Osteocyte (in vitro differentiated cells): ENCODE measurements around the gene BRINP3. TPM values are rescaled to one million over a fixed set of nuclear protein-coding genes. Genes with fewer than 3 reads are reported as not detected.

Experiments
- DNase-seq: peaks from one replicate; pipeline ENCODE4 v3.0.0; 2021; ENCODE audit warnings: mixed read lengths; ENCODE audit not compliant: unreplicated experiment; ENCODE audit errors: extremely low spot score
- H3K27ac Mint-ChIP-seq: one replicate; pipeline ENCODE4 v1.8.0; 2021; ENCODE audit warnings: mild to moderate bottlenecking, mixed read lengths; ENCODE audit not compliant: unreplicated experiment
- H3K27me3 Mint-ChIP-seq: one replicate; pipeline ENCODE4 v1.8.0; 2021; ENCODE audit warnings: mixed read lengths; ENCODE audit not compliant: unreplicated experiment
- H3K36me3 Mint-ChIP-seq: one replicate; pipeline ENCODE4 v1.8.0; 2021; ENCODE audit warnings: mixed read lengths; ENCODE audit not compliant: unreplicated experiment
- H3K4me1 Mint-ChIP-seq: one replicate; pipeline ENCODE4 v1.8.0; 2021; ENCODE audit warnings: mixed read lengths; ENCODE audit not compliant: unreplicated experiment
- H3K4me3 Mint-ChIP-seq: one replicate; pipeline ENCODE4 v1.8.0; 2021; ENCODE audit warnings: mild to moderate bottlenecking, moderate library complexity, mixed read lengths; ENCODE audit not compliant: unreplicated experiment
- H3K9me3 Mint-ChIP-seq: one replicate; pipeline ENCODE4 v1.8.0; 2021; ENCODE audit warnings: mixed read lengths; ENCODE audit not compliant: unreplicated experiment
- total RNA-seq: library from RNA; stranded (reverse); gene quantifications from 2 replicates; pipeline ENCODE4 v1.2.1, GENCODE V29; 2021
- TF ChIP-seq, protein P1 (sequence below): fragments of 200-600 bp; sonication (generic); IDR thresholded peaks from 2 replicates; pipeline ENCODE4 v1.5.0; 2021; ENCODE audit warnings: antibody characterized with exemption, mild to moderate bottlenecking, moderate library complexity

Gene BRINP3
- total RNA-seq, 1 donor from 2014 or later, result 0.38 TPM

DNA sequence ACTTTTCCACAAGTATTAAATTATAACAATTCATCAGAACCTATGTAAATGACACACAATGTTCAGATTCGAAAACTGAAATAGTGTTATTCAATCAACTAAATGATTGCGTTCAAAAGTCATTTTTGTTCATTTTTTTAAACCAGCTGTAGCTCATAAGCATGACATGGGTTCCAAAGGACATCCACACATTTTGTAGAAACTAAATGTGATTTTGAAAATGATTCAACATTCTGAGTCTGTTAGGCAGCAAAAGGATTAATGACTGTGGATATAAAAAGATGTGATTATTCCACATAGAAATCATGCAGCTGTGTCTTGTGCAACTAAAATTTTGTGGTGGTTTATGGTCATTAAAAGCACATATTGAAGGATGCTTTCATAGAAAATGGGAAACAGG is 204.5 kb downstream of the BRINP3 start:
- no peak for DNase-seq
- no peak overlapping the region for H3K27ac Mint-ChIP-seq
- H3K9me3 Mint-ChIP-seq, result peaks cover 3% of the 10 kb centered on the region
- no peaks in the 10 kb centered on the region for H3K36me3 Mint-ChIP-seq
- H3K27me3 Mint-ChIP-seq, result no peaks in the 10 kb centered on the region
- TF ChIP-seq, protein P1, sequence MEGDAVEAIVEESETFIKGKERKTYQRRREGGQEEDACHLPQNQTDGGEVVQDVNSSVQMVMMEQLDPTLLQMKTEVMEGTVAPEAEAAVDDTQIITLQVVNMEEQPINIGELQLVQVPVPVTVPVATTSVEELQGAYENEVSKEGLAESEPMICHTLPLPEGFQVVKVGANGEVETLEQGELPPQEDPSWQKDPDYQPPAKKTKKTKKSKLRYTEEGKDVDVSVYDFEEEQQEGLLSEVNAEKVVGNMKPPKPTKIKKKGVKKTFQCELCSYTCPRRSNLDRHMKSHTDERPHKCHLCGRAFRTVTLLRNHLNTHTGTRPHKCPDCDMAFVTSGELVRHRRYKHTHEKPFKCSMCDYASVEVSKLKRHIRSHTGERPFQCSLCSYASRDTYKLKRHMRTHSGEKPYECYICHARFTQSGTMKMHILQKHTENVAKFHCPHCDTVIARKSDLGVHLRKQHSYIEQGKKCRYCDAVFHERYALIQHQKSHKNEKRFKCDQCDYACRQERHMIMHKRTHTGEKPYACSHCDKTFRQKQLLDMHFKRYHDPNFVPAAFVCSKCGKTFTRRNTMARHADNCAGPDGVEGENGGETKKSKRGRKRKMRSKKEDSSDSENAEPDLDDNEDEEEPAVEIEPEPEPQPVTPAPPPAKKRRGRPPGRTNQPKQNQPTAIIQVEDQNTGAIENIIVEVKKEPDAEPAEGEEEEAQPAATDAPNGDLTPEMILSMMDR, result no peak
- no peaks in the 10 kb centered on the region for H3K4me1 Mint-ChIP-seq
- H3K4me3 Mint-ChIP-seq, result no peak overlapping the region

DNA sequence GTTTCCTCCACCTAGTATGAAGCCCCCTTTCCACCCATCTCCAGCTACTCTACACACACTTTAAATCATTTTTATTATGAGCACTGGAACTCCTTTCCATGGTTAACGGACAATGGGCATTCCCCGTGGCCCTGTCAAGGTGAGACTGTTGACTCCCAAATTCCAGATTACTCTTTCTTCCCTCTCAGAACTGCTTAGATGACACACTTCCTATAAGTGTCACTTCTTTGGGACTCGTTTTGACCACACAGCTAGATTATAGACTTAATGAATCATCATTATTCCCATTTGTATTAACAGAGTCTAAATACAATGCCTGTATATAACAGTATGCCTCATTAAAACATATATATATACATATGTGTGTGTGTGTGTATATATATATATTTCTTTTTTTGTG is 215.1 kb downstream of the BRINP3 start:
- Mint-ChIP-seq H3K4me3 (no peak overlapping the region), H3K9me3 (peaks cover 4% of the 10 kb centered on the region), H3K4me1 (no peaks in the 10 kb centered on the region), H3K36me3 (no peaks in the 10 kb centered on the region), H3K27me3 (no peaks in the 10 kb centered on the region), H3K27ac (no peak overlapping the region)
- TF ChIP-seq, protein P1, result no peak
- no peak for DNase-seq

DNA sequence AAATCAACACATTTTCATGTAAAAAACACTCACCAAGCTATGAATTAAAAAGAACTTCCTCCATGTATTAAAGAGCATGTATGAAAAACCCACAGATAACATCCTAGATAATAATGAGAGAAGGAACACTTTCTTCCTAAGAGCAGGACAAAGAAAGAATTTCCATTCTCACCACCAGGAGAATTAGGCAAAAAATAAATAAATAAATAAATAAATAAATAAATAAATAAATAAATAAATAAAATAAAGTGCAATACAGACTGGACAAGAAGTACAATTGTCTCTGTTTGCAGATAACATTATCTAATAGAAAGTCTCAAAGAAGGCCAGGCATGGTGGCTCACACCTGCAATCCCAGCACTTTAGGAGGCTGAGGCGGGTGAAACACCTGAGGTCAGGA is 218.2 kb downstream of the BRINP3 start:
- no peak for DNase-seq
- TF ChIP-seq, protein P1, result no peak
- Mint-ChIP-seq H3K4me3 (no peak overlapping the region), H3K9me3 (peaks cover 4% of the 10 kb centered on the region), H3K36me3 (no peaks in the 10 kb centered on the region), H3K27me3 (no peaks in the 10 kb centered on the region), H3K27ac (no peak overlapping the region), H3K4me1 (no peaks in the 10 kb centered on the region)

DNA sequence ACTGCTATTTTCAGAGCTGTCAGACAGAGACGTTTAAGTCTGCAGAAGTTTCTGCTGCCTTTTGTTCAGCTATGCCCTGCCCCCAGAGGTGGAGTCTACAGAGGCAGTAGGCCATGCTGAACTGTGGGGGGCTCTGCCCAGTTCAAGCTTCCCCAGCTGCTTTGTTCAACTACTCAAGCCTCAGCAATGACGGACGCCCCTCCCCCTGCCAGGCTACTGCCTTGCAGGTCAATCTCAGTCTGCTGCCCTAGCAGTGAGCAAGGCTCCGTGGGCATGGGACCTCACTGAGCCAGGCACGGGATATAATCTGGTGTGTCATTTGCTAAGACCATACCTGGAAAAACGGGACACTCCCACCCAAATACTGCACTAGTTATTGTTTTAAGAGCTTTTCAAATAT is 219.7 kb downstream of the BRINP3 start:
- no peak for DNase-seq
- TF ChIP-seq, protein P1, result no peak
- Mint-ChIP-seq H3K27ac (no peak overlapping the region), H3K9me3 (peaks cover 10% of the 10 kb centered on the region), H3K27me3 (no peaks in the 10 kb centered on the region), H3K4me3 (no peak overlapping the region), H3K4me1 (no peaks in the 10 kb centered on the region), H3K36me3 (no peaks in the 10 kb centered on the region)

DNA sequence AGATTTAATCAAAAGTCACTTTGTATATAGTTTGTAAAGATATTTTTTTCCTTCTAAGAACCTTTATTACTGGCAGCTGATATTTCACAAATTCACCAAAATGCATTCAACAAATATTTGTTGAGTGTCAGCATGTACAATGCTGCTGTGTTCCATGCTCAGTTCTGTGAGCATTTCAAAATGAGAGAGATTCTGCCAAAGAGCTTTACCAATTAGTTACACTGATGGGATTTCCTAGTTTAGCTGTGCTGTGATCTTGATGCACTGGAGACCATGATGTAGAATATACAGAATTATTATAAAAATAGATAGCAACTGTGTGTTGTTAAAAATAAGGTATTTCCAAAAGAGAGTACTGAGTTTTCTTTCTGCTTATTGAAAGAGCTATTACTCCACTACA is 225.6 kb downstream of the BRINP3 start:
- TF ChIP-seq, protein P1, result no peak
- no peaks in the 10 kb centered on the region for H3K4me1 Mint-ChIP-seq
- H3K9me3 Mint-ChIP-seq, result peaks cover 5% of the 10 kb centered on the region
- DNase-seq, result no peak
- no peaks in the 10 kb centered on the region for H3K36me3 Mint-ChIP-seq
- H3K27ac Mint-ChIP-seq, result no peak overlapping the region
- H3K4me3 Mint-ChIP-seq, result no peak overlapping the region
- no peaks in the 10 kb centered on the region for H3K27me3 Mint-ChIP-seq
